COR-L47 (cell line): Measurements from ENCODE around the gene LCT.

ENCODE experiments used
- DNase-seq: peaks from one replicate; lab custom pipeline; 2025; lab: John Stamatoyannopoulos, UW

LCT gene

GRCh38 chr2:135741395-135742324 lies 95.3 kb downstream of the LCT start, which contains the start of gene UBXN4:
TSS of gene UBXN4 (plus strand) at chr2:135741855. CDS start at chr2:135741930, 75 bp downstream.
- DNase-seq, result peak; percentile 97

DNA sequence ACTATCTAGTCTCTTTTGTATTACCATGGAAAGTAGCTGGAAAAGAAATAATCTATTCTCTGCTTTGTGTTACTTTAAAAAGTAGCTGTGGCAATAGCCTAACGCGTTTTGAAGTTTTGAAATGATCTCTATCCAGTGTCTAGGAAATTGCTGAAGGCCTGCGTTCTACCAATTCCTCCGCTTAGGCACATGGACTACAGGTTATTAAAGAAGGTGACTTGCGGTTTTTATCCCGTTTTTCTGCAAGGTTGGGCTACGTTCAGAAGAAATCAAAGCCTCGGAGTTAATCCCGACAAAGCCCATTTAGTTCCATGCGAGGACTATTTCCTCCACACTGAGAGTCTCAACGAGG lies 96.0 kb downstream of the LCT start:
- DNase-seq, result no peak

DNA sequence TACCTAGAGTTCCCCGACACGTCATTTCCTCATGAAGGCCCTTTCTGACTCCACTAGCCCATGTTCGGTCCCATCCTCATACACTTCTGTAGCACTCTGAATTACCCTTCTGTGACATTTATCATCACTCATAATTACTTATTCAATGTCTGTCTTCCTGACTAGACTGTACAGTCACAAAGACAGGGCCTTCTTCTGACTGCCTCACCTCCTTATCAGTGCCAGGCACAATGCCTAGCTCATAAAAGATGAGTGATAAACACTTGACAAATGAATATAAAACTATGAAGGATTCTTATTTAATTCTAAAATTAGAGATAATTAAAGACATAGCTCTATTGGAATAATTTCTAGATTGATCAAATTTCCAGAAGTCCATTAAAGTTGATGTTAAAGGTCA lies 96.8 kb downstream of the LCT start:
- no peak for DNase-seq
